ENCODE results near the gene ARMC2. TPM values are rescaled to one million over a fixed set of nuclear protein-coding genes. Genes with fewer than 3 reads are reported as not detected.

The ARMC2 gene
- total RNA-seq, 1 donor from 2014 or later: 6.9 TPM

DNA sequence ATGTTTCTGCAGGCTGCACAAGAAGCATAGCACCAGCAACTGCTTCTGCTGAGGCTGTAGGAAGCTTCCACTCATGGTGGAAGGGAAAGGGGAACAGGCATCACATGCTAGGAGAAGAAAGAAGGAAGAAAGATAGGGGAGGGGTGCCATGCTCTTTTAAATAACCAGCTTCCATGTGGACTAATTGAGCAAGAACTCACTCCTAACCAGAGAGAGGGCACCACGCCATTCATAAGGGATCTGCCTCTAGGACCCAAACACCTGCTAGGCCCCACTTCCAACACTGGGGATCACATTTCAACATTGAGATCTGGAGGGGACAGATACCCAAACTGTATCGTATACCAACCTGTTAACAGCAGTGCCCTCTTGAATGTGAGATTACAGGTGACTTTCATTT, 46.9 kb upstream of the ARMC2 start:
- peaks cover 6% of the 10 kb centered on the region for H3K27me3 Mint-ChIP-seq (ENCODE audit: unreplicated experiment)
- TF ChIP-seq CTCF (IDR thresholded peaks at IDR 0.05; ENCODE audit: partially characterized antibody, unreplicated experiment): no peak
- peaks cover 44% of the 10 kb centered on the region for H3K4me1 Mint-ChIP-seq (ENCODE audit: low read depth, unreplicated experiment)

DNA sequence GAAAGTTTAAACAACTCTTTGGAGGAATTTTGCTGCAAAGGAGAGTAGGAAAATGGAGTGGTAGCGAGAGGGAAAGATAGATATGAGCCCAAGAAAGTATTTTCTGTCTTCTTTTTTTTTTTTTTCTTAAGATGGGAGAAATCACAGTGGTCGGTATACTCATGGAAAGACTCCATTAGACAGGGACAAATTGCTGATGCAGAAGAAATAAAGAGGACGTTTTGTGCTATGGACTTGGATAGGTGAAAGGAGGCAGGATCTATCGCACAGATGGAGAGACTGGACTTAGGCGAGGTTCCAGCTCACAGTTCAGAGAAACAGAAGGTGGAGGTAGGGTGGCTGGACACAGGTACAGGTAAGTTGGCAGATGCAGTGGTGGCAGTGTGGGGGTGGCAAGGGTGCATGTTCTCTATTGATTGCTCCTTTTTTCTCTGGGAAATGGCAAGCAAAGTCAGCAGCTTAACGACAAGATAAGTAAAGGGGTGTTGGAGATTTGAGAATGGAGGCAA, 44.2 kb upstream of the ARMC2 start:
- H3K36me3 Mint-ChIP-seq (ENCODE audit: unreplicated experiment): no peaks in the 10 kb centered on the region
- no peak for TF ChIP-seq CTCF (IDR thresholded peaks at IDR 0.05; ENCODE audit: partially characterized antibody, unreplicated experiment)
- H3K4me1 Mint-ChIP-seq (ENCODE audit: low read depth, unreplicated experiment): peaks cover 31% of the 10 kb centered on the region
- no peak overlapping the region for H3K4me3 Mint-ChIP-seq (ENCODE audit: unreplicated experiment)
- peaks cover 6% of the 10 kb centered on the region for H3K27me3 Mint-ChIP-seq (ENCODE audit: unreplicated experiment)
- peaks cover 5% of the 10 kb centered on the region for H3K9me3 Mint-ChIP-seq (ENCODE audit: unreplicated experiment)
- H3K27ac Mint-ChIP-seq (ENCODE audit: unreplicated experiment): no peak overlapping the region
- no peak for DNase-seq

More for the DNA sequence above, 46.9 kb upstream of the ARMC2 start:
- Mint-ChIP-seq H3K4me3 (ENCODE audit: unreplicated experiment) (no peak overlapping the region), H3K27ac (ENCODE audit: unreplicated experiment) (no peak overlapping the region), H3K36me3 (ENCODE audit: unreplicated experiment) (no peaks in the 10 kb centered on the region), H3K9me3 (ENCODE audit: unreplicated experiment) (peaks cover 5% of the 10 kb centered on the region)
- no peak for DNase-seq

DNA sequence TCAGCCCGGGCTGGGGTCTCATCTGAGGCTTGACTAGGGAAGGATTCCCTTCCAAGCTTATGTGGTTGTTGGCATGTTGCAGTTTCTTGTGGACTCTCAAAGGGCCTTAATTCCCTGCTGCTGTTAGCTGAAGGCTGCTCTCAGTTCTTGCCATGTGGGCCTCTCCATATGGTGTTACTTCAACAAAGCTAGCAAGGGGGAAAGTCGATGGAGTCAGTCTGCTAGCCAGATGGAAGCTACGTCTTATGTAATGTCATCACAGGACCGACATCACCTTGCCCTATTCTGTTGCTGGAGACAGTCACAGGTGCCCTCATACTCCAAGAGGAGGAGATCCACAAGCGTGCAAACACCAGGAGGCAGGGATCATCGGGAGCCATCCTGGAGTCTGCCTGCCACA, 43.3 kb upstream of the ARMC2 start:
- peaks cover 22% of the 10 kb centered on the region for H3K4me1 Mint-ChIP-seq (ENCODE audit: low read depth, unreplicated experiment)
- DNase-seq: no peak
- peaks cover 9% of the 10 kb centered on the region for H3K9me3 Mint-ChIP-seq (ENCODE audit: unreplicated experiment)
- H3K36me3 Mint-ChIP-seq (ENCODE audit: unreplicated experiment): no peaks in the 10 kb centered on the region
- H3K27ac Mint-ChIP-seq (ENCODE audit: unreplicated experiment): no peak overlapping the region
- peaks cover 8% of the 10 kb centered on the region for H3K27me3 Mint-ChIP-seq (ENCODE audit: unreplicated experiment)
- TF ChIP-seq CTCF (IDR thresholded peaks at IDR 0.05; ENCODE audit: partially characterized antibody, unreplicated experiment): no peak
- H3K4me3 Mint-ChIP-seq (ENCODE audit: unreplicated experiment): peak overlapping the region; percentile 66

GRCh38 chr6:108805611-108806167, 42.5 kb upstream of the ARMC2 start:
- Mint-ChIP-seq H3K4me3 (ENCODE audit: unreplicated experiment) (no peak overlapping the region), H3K4me1 (ENCODE audit: low read depth, unreplicated experiment) (peaks cover 18% of the 10 kb centered on the region), H3K27me3 (ENCODE audit: unreplicated experiment) (peaks cover 10% of the 10 kb centered on the region), H3K36me3 (ENCODE audit: unreplicated experiment) (no peaks in the 10 kb centered on the region), H3K27ac (ENCODE audit: unreplicated experiment) (peak overlapping the region; percentile 23), H3K9me3 (ENCODE audit: unreplicated experiment) (peaks cover 10% of the 10 kb centered on the region)
- DNase-seq: no peak
- TF ChIP-seq CTCF (IDR thresholded peaks at IDR 0.05; ENCODE audit: partially characterized antibody, unreplicated experiment): no peak

DNA sequence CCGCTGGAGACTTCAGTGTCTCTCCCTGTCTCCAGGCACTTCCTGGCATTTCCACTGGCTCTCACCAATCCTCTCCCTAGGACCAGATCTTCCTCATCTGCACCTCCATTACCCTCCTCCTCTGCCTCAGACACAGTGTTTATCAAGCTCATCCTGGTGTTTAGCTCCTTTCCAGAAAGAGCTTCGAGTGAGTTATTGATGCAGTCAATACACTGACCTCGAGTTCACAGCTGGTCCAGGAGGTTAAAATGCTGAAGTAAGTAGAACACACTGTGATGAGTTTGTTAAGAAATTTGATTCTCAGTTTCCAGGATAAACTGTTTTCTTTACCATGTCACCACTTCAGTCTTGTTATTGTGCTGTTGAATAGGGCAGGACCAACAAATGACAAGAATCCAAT, 42.1 kb upstream of the ARMC2 start:
- H3K9me3 Mint-ChIP-seq (ENCODE audit: unreplicated experiment): peaks cover 10% of the 10 kb centered on the region
- TF ChIP-seq CTCF (IDR thresholded peaks at IDR 0.05; ENCODE audit: partially characterized antibody, unreplicated experiment): no peak
- DNase-seq: no peak
- peak overlapping the region; percentile 66 for H3K4me3 Mint-ChIP-seq (ENCODE audit: unreplicated experiment)
- H3K36me3 Mint-ChIP-seq (ENCODE audit: unreplicated experiment): no peaks in the 10 kb centered on the region
- peaks cover 10% of the 10 kb centered on the region for H3K27me3 Mint-ChIP-seq (ENCODE audit: unreplicated experiment)
- H3K4me1 Mint-ChIP-seq (ENCODE audit: low read depth, unreplicated experiment): peaks cover 18% of the 10 kb centered on the region
- peak overlapping the region; percentile 23 for H3K27ac Mint-ChIP-seq (ENCODE audit: unreplicated experiment)

Measured in glutamatergic neuron (in vitro differentiated cells).